HPDE6-E6E7 (cell line): Measurements from ENCODE around the gene ATP6V1C2.

Source experiments
- DNase-seq: peaks from one replicate; pipeline ENCODE4 v3.0.0; 2011; ENCODE audit warnings: missing footprints; ENCODE audit errors: extremely low spot score

The ATP6V1C2 gene, protein sequence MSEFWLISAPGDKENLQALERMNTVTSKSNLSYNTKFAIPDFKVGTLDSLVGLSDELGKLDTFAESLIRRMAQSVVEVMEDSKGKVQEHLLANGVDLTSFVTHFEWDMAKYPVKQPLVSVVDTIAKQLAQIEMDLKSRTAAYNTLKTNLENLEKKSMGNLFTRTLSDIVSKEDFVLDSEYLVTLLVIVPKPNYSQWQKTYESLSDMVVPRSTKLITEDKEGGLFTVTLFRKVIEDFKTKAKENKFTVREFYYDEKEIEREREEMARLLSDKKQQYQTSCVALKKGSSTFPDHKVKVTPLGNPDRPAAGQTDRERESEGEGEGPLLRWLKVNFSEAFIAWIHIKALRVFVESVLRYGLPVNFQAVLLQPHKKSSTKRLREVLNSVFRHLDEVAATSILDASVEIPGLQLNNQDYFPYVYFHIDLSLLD

GRCh38 chr2:10721396-10722251, at the start of gene ATP6V1C2:
Gene ATP6V1C2 (plus strand): TSS chr2:10721630. CDS start chr2:10722850, 1,220 bp downstream.
- no peak for DNase-seq

GRCh38 chr2:10675131-10675530, 46.3 kb upstream of the ATP6V1C2 start:
- no peak for DNase-seq

GRCh38 chr2:10678225-10678624, 43.2 kb upstream of the ATP6V1C2 start:
- no peak for DNase-seq

GRCh38 chr2:10680214-10680613, 41.2 kb upstream of the ATP6V1C2 start:
- DNase-seq = no peak

GRCh38 chr2:10680957-10681356, 40.5 kb upstream of the ATP6V1C2 start:
- DNase-seq = no peak

- no peak for DNase-seq
Observed at GRCh38 chr2:10686176-10686730, 35.2 kb upstream of the ATP6V1C2 start.

- DNase-seq = no peak
Observed at GRCh38 chr2:10688921-10689807, 32.3 kb upstream of the ATP6V1C2 start.

GRCh38 chr2:10691521-10691920, 29.9 kb upstream of the ATP6V1C2 start:
- DNase-seq = no peak

GRCh38 chr2:10700078-10700803, 21.2 kb upstream of the ATP6V1C2 start:
- no peak for DNase-seq

DNA sequence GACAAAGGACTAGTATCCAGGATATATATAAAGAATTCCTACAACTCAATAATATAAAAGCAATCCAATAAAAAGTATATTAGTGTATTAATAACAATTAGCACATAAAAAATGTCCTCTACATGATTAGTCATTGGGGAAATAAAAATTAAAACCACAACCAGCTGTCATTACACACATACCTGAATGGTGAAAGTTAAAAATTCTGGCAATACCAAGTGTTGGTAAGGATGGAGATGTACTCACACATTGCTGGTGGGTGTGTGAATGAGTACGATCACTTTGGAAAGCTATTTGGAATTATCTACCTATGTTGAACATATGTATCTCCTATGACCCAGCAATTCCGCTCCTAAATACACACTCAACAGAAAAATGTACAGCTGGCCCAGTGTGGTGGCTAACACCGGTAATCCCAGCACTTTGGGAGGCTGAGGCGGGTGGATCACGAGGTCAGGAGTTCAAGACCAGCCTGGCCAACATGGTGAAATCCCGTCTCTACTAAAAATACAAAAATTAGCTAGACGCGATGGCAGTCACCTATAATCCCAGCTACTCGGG, 17.3 kb upstream of the ATP6V1C2 start:
- no peak for DNase-seq

DNA sequence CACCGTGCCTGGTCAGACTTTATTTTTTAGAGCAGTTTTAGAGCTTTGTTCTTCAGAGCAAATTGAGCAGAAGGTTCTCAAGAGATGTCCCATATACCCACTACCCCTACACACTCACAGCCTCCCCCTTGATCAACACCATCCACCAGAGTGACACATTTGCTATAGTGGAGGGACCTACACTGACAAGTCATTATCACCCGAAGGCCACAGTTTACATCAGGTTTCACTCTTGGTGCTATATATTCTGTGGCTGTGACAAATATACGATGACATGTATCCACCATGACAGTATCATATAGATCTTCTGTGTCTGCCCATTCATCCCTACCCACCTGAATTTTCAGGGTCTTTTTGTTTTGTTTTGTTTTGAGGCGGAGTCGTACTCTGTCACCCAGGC, 15.4 kb upstream of the ATP6V1C2 start:
- no peak for DNase-seq

DNA sequence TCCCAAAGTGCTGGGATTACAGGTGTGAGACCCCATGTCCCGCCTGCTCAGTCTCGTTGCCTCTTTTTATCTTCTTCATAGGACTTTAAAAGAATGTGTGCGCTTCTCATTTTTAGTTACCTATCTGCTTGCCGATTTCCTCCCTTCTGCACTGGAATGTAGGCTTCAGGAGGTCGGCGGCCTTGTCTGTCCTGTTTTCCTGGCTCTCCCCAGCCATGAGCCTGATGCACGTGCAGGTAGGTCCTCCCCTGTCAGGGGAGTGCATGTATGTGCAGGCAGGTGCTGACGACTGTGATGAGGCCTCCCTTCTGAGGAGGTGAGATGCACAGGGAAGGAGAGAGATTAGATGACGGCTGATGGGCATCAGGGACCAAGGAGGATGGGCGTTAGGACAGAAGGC, 13.6 kb upstream of the ATP6V1C2 start:
- DNase-seq = no peak

DNA sequence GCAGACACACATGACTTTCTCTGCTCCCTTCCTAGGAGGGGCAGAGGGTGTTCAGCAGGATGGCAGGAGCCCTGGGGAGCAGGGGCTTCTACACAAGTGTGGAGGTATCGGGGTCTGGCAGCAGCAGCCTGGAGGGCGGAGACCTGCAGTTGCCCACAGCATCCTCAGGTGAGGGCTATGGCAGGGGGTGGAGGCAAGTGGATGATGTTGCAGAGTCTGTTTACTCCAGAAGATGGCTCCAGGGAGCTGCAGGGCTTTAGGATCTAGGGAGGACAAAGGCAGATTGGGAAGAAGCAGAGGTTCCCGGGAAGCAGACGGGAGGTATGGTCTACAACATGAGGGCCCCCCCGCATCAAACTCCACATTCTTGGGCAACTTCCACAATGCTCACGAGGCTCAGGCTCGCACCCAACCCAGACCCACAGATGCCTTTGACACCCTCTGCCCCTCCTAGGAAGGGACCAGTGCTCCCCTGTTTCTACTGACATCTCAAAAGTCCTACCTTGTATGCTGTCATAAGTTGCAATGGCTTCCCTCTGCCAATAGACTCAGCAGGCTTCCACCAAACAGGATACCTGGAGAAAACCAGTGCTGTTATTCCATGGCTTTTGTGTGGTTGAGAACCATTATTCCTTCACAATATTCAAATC, 12.0 kb upstream of the ATP6V1C2 start:
- DNase-seq = peak; percentile 71

- no peak for DNase-seq
Observed at GRCh38 chr2:10712185-10712809, 9.1 kb upstream of the ATP6V1C2 start.

GRCh38 chr2:10716581-10716980, 4.8 kb upstream of the ATP6V1C2 start:
- no peak for DNase-seq

DNA sequence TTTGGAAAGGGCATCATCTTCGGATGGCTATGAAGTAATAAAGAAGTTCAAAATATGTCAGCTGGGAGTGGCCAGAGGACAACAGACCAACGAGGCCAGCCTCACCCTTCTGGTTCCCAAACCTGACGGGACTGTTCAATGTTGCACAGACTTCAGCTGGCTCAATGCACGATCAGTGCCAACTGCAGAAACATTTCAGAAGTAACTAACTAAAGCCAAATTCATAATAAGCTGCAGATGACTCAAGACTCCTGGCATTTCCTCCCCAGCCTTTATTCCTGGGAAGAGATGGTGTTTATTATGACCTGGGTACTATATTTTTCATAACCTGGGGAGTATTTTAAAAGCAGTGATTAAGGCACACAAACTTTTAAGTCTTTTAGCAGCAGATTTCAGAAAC, 3.8 kb upstream of the ATP6V1C2 start:
- peak; percentile 48 for DNase-seq

DNA sequence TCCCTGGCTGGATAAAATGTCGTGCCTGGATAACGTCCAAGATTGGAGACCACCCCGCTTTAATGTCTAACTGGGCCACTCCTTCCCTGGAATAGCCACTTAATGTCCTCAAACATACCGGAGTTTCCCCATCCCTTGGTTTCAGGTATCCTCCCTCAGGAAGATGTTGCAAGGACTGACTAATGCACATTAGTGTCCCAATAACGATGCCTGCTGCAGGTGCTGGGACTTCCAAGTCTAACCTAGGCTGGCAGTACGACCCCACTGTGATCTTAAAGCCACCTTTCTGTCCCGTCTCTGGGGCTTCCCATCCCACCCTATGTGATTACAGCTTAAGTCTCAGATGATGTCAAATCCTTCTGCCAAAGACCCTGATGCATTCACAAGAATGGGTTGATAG, 1.1 kb upstream of the ATP6V1C2 start:
- DNase-seq = peak; percentile 46

DNA sequence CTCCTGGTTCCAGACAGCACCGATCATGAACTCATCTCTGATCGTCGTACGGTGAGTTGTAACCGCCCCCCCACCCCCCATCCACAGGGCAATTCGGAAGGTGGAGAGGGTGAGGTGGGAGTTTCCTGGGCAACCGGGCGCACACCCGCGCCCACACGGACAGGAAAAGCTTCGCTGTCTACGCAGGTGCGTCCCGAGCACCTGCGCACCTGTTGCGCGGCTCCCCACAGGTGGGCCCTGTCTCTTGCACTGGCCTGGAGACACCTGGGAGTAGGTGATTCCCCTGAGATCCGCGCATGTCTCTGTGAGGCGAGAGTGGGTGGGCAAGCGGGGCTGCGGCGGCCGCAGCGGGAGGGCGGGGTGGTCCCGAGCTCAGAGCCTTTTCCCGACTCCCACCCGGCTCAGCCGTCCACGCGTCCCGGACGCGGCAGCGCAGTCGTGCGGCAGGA, 459 bp upstream of the ATP6V1C2 start:
- DNase-seq = no peak

GRCh38 chr2:10722252-10722825, 909 bp downstream of the ATP6V1C2 start:
- no peak for DNase-seq
